GM12873 (cell line): ENCODE data around the gene TOMM40.
"Not testable (repeated sequence)": the region's sequence is repeated elsewhere in the genome, so short reads cannot be mapped to it uniquely, and the experiment has no call there.

Source experiments
- TF ChIP-seq, protein P1 (sequence below): IDR thresholded peaks from 2 replicates; pipeline ENCODE4 v1.5.1; 2012; ENCODE audit warnings: low read depth, mild to moderate bottlenecking, moderate library complexity, low read length, control low read depth; ENCODE audit not compliant: insufficient read depth; ENCODE audit errors: missing control alignments

The TOMM40 gene

DNA sequence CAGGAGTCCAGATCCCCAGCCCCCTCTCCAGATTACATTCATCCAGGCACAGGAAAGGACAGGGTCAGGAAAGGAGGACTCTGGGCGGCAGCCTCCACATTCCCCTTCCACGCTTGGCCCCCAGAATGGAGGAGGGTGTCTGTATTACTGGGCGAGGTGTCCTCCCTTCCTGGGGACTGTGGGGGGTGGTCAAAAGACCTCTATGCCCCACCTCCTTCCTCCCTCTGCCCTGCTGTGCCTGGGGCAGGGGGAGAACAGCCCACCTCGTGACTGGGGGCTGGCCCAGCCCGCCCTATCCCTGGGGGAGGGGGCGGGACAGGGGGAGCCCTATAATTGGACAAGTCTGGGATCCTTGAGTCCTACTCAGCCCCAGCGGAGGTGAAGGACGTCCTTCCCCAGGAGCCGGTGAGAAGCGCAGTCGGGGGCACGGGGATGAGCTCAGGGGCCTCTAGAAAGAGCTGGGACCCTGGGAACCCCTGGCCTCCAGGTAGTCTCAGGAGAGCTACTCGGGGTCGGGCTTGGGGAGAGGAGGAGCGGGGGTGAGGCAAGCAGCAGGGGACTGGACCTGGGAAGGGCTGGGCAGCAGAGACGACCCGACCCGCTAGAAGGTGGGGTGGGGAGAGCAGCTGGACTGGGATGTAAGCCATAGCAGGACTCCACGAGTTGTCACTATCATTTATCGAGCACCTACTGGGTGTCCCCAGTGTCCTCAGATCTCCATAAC lies 14.5 kb downstream of the TOMM40 start, which contains the start of gene APOE:
TSS of gene APOE (plus strand) at position 360 of the 724 bp plus-strand sequence. CDS start 829 bp downstream, outside the sequence.
- TF ChIP-seq, protein P1, sequence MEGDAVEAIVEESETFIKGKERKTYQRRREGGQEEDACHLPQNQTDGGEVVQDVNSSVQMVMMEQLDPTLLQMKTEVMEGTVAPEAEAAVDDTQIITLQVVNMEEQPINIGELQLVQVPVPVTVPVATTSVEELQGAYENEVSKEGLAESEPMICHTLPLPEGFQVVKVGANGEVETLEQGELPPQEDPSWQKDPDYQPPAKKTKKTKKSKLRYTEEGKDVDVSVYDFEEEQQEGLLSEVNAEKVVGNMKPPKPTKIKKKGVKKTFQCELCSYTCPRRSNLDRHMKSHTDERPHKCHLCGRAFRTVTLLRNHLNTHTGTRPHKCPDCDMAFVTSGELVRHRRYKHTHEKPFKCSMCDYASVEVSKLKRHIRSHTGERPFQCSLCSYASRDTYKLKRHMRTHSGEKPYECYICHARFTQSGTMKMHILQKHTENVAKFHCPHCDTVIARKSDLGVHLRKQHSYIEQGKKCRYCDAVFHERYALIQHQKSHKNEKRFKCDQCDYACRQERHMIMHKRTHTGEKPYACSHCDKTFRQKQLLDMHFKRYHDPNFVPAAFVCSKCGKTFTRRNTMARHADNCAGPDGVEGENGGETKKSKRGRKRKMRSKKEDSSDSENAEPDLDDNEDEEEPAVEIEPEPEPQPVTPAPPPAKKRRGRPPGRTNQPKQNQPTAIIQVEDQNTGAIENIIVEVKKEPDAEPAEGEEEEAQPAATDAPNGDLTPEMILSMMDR, result no peak

DNA sequence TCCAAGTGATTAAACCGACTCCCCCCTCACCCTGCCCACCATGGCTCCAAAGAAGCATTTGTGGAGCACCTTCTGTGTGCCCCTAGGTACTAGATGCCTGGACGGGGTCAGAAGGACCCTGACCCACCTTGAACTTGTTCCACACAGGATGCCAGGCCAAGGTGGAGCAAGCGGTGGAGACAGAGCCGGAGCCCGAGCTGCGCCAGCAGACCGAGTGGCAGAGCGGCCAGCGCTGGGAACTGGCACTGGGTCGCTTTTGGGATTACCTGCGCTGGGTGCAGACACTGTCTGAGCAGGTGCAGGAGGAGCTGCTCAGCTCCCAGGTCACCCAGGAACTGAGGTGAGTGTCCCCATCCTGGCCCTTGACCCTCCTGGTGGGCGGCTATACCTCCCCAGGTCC lies 16.6 kb downstream of the TOMM40 start:
- TF ChIP-seq, protein P1, result no peak

DNA sequence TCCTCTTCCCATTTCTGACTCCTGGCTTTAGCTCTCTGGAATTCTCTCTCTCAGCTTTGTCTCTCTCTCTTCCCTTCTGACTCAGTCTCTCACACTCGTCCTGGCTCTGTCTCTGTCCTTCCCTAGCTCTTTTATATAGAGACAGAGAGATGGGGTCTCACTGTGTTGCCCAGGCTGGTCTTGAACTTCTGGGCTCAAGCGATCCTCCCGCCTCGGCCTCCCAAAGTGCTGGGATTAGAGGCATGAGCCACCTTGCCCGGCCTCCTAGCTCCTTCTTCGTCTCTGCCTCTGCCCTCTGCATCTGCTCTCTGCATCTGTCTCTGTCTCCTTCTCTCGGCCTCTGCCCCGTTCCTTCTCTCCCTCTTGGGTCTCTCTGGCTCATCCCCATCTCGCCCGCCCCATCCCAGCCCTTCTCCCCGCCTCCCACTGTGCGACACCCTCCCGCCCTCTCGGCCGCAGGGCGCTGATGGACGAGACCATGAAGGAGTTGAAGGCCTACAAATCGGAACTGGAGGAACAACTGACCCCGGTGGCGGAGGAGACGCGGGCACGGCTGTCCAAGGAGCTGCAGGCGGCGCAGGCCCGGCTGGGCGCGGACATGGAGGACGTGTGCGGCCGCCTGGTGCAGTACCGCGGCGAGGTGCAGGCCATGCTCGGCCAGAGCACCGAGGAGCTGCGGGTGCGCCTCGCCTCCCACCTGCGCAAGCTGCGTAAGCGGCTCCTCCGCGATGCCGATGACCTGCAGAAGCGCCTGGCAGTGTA lies 17.2 kb downstream of the TOMM40 start:
- TF ChIP-seq, protein P1, result no peak

DNA sequence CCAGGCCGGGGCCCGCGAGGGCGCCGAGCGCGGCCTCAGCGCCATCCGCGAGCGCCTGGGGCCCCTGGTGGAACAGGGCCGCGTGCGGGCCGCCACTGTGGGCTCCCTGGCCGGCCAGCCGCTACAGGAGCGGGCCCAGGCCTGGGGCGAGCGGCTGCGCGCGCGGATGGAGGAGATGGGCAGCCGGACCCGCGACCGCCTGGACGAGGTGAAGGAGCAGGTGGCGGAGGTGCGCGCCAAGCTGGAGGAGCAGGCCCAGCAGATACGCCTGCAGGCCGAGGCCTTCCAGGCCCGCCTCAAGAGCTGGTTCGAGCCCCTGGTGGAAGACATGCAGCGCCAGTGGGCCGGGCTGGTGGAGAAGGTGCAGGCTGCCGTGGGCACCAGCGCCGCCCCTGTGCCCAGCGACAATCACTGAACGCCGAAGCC lies 17.8 kb downstream of the TOMM40 start:
- TF ChIP-seq, protein P1, result no peak

DNA sequence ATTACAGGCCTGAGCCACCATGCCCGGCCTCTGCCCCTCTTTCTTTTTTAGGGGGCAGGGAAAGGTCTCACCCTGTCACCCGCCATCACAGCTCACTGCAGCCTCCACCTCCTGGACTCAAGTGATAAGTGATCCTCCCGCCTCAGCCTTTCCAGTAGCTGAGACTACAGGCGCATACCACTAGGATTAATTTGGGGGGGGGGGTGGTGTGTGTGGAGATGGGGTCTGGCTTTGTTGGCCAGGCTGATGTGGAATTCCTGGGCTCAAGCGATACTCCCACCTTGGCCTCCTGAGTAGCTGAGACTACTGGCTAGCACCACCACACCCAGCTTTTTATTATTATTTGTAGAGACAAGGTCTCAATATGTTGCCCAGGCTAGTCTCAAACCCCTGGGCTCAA lies 18.7 kb downstream of the TOMM40 start:
- TF ChIP-seq, protein P1, result no peak

DNA sequence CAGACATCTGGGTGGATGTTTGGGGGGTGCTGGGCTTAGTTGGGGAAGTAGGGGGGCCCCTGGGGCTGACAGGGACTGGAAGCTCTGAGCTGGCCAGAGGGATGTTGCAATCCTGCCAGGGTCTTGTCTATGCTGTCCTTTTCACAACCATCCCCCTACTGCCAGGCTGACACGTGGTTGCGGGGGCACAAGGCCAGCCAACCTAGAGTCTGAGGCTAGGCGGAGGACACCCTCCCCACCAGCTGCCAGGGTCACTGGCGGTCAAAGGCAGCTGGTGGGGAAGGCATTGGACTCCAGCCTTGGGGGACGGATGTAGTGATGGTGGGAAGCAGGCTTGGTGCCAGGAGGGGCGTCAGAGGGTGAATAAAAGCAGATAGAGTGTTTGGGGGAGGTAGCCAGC lies 21.8 kb downstream of the TOMM40 start:
- TF ChIP-seq, protein P1, result no peak

DNA sequence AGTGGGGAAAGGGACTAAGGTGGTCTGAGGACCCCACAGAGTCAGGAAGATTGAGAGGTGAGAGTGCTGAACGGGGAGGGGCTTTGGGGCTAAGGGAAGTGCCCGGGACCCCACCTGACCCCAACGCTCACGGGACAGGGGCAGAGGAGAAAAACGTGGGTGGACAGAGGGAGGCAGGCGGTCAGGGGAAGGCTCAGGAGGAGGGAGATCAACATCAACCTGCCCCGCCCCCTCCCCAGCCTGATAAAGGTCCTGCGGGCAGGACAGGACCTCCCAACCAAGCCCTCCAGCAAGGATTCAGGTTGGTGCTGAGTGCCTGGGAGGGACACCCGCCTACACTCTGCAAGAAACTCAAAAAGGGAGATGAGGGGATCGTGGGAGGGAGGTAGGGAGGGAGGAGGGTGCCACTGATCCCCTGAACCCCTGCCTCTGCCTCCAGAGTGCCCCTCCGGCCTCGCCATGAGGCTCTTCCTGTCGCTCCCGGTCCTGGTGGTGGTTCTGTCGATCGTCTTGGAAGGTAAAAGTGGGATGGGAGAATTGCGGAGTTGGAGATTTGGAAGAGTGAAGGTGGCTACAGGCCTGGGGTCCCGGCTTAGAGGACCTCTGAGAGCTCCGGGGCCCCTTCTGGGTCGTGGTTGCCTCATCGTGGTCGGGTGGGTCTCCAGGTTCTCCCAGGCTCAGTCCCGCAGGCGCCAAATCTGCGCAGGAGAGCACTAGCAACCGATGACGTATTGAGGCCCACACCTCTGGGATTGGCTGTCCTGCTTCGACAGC lies 23.6 kb downstream of the TOMM40 start, which contains the start of gene APOC1:
TSS of gene APOC1 (plus strand) at position 176 of the 774 bp plus-strand sequence. CDS start at position 460, 284 bp downstream.
- TF ChIP-seq, protein P1, result not testable (repeated sequence)
